ENCODE measurements around the gene PRKCE.

PRKCE gene

GRCh38 chr2:45979065-45979464 is 327.6 kb downstream of the PRKCE start:
- no peak for DNase-seq

- no peak for DNase-seq
Measured at GRCh38 chr2:45980161-45980865, 328.8 kb downstream of the PRKCE start.

GRCh38 chr2:45981384-45981930 is 330.0 kb downstream of the PRKCE start:
- DNase-seq: no peak

- DNase-seq: no peak
Measured at GRCh38 chr2:45982096-45982495, 330.6 kb downstream of the PRKCE start.

GRCh38 chr2:45983213-45983612 is 331.7 kb downstream of the PRKCE start:
- DNase-seq: no peak

GRCh38 chr2:45984366-45984765 is 332.9 kb downstream of the PRKCE start:
- no peak for DNase-seq

- no peak for DNase-seq
Measured at GRCh38 chr2:45984896-45985473, 333.5 kb downstream of the PRKCE start.

GRCh38 chr2:45986509-45986908 is 335.0 kb downstream of the PRKCE start:
- no peak for DNase-seq

- no peak for DNase-seq
Measured at GRCh38 chr2:45987856-45988255, 336.4 kb downstream of the PRKCE start.

- DNase-seq: no peak
Measured at GRCh38 chr2:45988879-45989278, 337.4 kb downstream of the PRKCE start.

GRCh38 chr2:45990131-45990530 is 338.7 kb downstream of the PRKCE start:
- DNase-seq: no peak

GRCh38 chr2:45992021-45992740 is 340.7 kb downstream of the PRKCE start:
- no peak for DNase-seq

GRCh38 chr2:45992741-45993475 is 341.4 kb downstream of the PRKCE start:
- no peak for DNase-seq

GRCh38 chr2:45993476-45993991 is 342.1 kb downstream of the PRKCE start:
- DNase-seq: peak; percentile 72

- no peak for DNase-seq
Measured at GRCh38 chr2:45994060-45994459, 342.6 kb downstream of the PRKCE start.

- DNase-seq: no peak
Measured at GRCh38 chr2:46000660-46001059, 349.2 kb downstream of the PRKCE start.

GRCh38 chr2:46001290-46001689 is 349.8 kb downstream of the PRKCE start:
- DNase-seq: no peak

GRCh38 chr2:46001741-46002506 is 350.4 kb downstream of the PRKCE start:
- no peak for DNase-seq

GRCh38 chr2:46002507-46002883 is 351.0 kb downstream of the PRKCE start:
- no peak for DNase-seq

GRCh38 chr2:46002947-46003346 is 351.5 kb downstream of the PRKCE start:
- DNase-seq: no peak

GRCh38 chr2:46003903-46004473 is 352.5 kb downstream of the PRKCE start:
- DNase-seq: no peak
